Hindlimb muscle (tissue), 1 donor: ENCODE measurements around the gene GRB7. TPM values are rescaled to one million over a fixed set of nuclear protein-coding genes. Genes with fewer than 3 reads are reported as not detected.
"Not testable (repeated sequence)": the region's sequence is repeated elsewhere in the genome, so short reads cannot be mapped to it uniquely, and the experiment has no call there.

Experiments used
- DNase-seq: peaks from one replicate; pipeline ENCODE4 v3.0.0-alpha.2; 2013
- polyA plus RNA-seq: library from polyadenylated mRNA; unstranded; fragments of 120-200 nt; gene quantifications from one replicate; pipeline ENCODE4 v1.2.1, GENCODE V29; 2013; ENCODE audit not compliant: insufficient read length

Gene GRB7
- polyA plus RNA-seq, 1 donor, result 0.72 TPM

DNA sequence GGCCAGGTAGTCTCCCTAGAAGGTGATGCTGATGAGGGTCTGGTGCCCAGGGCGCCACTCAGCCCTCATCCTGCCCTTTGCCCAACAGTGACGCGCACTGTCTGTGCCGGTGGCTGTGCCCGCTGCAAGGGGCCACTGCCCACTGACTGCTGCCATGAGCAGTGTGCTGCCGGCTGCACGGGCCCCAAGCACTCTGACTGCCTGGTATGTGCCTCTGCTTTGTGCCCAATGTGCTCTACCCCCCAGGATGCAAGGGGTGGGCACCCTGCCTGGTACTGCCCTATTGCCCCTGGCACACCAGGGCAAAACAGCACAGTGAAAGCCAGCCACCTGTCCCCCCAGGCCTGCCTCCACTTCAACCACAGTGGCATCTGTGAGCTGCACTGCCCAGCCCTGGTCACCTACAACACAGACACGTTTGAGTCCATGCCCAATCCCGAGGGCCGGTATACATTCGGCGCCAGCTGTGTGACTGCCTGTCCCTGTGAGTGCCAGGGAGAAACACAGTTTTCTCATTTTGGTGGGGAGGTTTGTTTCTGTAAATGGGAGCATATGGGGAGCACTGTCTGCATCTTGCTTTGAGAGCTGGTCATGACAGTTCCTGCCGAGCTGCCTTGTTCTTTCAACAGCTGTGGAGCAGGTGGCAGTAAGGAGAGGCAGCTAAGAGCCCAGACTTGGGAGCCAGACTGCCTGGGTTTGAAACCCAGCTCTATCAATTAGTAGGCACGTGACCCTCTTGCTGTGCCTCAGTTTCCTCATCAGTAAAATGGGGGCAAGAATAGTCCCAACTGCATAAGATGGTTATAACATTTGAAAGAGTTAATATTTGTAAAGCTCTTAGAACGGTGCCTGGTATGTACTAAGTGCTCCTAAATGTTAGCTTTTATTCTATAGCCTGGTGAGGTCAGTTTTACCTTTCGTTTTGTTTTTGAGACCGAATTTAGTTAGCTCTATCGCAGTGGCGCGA is 27.5 kb upstream of the GRB7 start:
- DNase-seq, result no peak

DNA sequence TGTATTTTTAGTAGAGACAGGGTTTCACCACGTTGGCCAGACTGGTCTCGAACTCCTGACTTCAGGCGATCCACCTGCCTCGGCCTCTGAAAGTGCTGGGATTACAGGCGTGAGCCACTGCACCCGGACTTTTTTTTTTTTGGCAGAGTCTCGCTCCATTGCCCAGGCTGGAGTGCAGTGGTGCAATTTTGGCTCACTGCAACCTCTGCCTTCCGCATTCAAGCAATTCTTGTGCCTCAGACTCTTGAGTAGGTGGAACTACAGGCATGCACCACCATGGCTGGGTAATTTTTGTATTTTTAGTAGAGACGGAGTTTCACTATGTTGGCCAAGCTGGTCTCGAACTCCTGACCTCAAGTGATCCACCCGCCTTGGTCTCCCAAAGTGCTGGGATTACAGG is 26.7 kb upstream of the GRB7 start:
- DNase-seq, result not testable (repeated sequence)

DNA sequence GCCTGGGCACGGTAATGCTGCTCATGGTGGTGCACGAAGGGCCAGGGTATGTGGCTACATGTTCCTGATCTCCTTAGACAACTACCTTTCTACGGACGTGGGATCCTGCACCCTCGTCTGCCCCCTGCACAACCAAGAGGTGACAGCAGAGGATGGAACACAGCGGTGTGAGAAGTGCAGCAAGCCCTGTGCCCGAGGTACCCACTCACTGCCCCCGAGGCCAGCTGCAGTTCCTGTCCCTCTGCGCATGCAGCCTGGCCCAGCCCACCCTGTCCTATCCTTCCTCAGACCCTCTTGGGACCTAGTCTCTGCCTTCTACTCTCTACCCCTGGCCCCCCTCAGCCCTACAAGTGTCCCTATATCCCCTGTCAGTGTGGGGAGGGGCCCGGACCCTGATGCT is 25.9 kb upstream of the GRB7 start:
- DNase-seq, result no peak

DNA sequence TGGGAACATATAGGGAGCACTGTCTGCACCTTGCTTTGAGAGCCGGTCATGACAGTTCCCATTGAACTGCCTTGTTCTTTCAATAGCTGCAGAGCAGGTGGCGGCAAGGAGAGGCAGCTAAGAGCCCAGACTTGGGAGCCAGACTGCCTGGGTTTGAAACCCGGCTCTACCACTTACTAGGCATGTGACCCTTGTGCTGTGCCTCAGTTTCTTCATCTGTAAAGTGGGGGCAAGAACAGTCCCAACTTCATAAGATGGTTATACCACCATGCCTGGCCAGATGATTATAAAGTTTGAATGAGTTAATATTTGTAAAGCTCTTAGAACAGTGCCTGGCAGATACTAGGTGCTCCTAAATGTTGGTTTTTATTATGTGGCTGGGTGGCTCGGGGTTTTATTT is 23.5 kb upstream of the GRB7 start:
- no peak for DNase-seq

DNA sequence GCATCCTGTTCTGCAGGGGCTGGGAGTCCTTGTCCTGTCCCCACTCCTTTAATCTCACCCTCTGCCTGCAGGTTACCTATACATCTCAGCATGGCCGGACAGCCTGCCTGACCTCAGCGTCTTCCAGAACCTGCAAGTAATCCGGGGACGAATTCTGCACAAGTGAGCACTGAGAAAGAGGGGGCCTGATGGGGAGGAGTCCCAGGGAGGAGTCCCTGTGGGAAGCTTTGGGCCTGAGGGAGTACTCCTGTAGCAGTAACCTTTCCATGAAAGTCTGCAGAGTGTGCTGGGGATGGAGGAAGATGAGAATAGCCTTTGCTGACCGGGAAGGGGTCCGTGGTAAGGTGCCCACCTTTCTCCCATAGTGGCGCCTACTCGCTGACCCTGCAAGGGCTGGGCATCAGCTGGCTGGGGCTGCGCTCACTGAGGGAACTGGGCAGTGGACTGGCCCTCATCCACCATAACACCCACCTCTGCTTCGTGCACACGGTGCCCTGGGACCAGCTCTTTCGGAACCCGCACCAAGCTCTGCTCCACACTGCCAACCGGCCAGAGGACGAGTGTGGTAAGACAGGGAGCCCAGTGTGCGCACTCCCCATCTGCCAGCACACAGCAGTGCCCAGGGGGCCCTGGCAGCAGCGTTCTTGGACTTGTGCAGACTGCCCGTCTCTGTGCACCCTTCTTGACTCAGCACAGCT is 22.2 kb upstream of the GRB7 start:
- DNase-seq, result no peak

DNA sequence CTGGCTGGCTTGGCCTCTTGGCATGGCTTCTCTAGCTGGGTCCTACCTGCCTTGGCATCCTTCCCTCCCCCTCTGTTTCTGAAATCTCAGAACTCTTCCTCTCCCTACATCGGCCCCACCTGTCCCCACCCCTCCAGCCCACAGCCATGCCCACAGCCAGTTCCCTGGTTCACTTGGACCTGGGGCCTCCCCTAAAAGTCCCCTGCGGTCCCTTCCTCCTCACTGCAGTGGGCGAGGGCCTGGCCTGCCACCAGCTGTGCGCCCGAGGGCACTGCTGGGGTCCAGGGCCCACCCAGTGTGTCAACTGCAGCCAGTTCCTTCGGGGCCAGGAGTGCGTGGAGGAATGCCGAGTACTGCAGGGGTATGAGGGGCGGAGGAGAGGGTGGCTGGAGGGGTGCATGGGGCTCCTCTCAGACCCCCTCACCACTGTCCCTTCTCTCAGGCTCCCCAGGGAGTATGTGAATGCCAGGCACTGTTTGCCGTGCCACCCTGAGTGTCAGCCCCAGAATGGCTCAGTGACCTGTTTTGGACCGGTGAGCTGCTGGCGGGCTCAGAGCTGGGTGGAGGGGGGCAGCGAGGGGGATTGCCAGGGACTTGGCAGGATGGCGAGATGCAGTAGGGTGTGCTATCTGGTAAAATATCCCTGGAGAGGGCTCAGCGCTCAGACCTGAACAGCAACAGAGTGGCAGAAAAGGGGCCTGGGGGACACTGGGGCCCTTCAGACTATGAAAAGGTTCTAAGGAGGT is 21.5 kb upstream of the GRB7 start:
- DNase-seq, result no peak

DNA sequence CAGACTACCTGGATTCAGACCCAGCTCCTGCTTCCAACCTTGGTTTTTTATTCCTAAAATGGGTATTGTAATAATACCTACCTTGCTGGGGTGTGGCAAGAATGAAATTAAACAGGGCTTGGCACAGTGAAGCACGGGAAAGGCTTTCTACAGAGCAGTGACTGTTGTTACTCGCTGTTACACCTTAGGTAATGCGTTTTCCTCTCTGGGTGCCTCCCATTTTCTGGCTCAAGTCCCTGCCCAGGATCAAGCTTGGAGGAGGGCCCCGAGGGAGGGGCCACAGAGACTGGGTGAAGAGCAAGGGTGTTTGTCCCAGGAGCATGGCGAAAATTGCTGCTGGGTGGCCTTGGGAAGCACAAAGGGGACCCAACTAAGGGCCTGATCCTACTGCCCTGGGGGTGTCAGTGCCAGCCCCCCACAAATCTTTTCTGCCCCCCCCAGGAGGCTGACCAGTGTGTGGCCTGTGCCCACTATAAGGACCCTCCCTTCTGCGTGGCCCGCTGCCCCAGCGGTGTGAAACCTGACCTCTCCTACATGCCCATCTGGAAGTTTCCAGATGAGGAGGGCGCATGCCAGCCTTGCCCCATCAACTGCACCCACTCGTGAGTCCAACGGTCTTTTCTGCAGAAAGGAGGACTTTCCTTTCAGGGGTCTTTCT is 20.7 kb upstream of the GRB7 start:
- no peak for DNase-seq

DNA sequence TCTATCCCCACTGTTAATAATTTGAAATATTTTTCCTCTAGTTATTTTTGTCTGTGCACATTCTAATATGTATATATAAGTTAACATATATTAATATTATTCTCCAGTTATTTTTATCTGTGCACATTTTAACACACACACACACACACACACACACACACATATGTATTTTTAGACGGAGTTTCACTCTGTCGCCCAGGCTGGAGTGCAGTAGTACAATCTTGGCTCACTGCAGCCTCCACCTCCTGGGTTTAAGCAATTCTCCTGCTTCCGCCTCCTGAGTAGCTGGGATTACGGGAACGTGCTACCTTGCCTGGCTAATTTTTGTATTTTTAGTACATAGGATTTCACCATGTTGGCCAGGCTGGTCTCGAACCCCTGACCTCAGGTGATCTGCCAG is 20.1 kb upstream of the GRB7 start:
- DNase-seq, result no peak

DNA sequence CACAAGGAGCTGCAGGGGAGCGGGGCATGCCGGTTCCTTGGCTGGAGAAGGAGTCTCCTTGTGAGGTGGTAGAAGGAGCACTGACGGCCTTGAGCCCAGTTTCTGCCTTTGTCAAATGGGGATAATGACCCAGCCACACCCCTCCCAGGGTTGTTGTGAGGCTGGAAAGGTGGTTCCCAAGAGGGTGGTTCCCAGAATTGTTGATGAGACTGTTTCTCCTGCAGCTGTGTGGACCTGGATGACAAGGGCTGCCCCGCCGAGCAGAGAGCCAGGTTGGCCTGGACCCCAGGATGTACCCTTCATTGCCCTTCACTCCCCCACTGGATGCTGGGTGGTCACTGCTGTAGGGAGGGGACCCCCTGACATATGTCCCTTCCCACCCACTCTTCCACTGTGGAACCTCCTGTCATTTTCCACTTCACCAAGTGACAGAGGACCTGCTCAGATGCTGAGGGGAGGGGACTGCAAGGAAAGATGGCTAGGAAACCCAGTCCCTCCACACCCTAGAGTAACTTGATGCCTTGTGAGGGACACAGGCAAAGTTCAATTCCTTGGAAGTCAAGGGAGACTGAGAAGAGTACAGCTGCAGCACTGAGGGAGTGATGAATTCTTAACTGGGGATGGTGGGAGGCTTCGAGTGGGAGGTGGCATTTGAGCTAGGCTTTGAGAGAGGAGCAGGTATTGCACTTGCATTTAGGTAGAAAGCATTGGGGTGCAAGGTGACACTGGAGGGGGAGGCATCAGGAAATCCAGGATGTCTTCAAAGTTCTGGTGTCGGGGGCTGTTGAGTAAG is 18.0 kb upstream of the GRB7 start:
- DNase-seq, result no peak

DNA sequence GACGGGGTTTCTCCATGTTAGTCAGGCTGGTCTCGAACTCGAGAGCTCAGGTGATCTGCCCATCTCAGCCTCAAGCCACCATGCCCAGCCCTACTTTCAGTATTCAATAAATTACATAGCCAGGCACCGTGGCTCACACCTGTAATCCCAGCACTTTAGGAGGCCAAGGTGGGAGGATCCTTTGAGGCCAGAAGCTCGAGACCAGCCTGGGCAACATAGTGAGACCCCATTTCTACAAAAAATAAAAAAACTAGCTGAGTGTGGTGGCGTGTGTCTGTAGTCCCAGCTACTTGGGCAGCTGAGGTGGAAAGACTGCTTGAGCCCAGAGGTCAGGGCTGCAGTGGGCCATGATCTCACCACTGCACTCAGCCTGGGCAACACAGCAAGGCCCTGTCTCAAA is 15.6 kb upstream of the GRB7 start:
- no peak for DNase-seq

DNA sequence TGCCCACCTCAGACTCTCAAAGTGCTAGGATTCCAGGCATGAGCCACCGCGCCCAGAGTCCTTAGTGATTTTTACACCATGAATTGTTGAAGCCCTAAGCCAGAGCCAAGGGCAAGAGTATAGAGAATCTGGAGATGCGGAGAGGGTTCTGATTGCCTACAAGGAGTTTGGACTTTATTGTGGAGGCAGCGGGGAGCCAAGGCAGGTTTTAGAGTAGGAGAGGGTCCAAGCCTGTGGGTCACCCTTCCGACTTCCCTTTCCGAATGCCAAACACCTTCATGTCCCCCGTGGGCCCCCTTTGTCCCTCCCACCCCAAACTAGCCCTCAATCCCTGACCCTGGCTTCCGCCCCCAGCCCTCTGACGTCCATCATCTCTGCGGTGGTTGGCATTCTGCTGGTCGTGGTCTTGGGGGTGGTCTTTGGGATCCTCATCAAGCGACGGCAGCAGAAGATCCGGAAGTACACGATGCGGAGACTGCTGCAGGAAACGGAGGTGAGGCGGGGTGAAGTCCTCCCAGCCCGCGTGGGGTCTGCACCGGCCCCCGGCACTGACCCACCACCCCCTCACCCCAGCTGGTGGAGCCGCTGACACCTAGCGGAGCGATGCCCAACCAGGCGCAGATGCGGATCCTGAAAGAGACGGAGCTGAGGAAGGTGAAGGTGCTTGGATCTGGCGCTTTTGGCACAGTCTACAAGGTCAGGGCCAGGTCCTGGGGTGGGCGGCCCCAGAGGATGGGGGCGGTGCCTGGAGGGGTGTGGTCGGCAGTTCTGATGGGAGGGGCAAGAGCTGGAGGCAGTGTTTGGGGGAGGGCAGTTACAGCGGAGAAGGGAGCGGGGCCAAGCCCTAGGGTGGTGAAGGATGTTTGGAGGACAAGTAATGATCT is 14.5 kb upstream of the GRB7 start:
- DNase-seq, result no peak

DNA sequence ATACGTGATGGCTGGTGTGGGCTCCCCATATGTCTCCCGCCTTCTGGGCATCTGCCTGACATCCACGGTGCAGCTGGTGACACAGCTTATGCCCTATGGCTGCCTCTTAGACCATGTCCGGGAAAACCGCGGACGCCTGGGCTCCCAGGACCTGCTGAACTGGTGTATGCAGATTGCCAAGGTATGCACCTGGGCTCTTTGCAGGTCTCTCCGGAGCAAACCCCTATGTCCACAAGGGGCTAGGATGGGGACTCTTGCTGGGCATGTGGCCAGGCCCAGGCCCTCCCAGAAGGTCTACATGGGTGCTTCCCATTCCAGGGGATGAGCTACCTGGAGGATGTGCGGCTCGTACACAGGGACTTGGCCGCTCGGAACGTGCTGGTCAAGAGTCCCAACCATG is 13.0 kb upstream of the GRB7 start:
- DNase-seq, result no peak

DNA sequence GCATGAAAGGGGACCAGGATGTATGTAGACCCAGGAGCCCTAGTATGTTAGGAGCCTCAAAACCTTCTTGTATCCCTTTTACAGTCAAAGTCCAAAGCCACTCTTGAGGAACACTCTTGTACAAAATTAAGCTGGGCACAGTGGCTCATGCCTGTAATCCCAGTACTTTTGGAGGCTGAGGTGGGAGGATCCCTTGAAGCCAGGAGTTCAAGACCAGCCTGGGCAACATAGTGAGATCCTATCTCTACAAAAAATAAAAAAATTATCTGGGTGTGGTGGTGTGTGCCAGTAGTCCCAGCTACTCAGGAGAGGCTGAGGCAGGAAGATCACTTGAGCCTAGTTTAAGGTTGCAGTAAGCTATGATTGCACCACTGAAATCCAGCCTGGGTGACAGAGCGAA is 11.8 kb upstream of the GRB7 start:
- not testable (repeated sequence) for DNase-seq

DNA sequence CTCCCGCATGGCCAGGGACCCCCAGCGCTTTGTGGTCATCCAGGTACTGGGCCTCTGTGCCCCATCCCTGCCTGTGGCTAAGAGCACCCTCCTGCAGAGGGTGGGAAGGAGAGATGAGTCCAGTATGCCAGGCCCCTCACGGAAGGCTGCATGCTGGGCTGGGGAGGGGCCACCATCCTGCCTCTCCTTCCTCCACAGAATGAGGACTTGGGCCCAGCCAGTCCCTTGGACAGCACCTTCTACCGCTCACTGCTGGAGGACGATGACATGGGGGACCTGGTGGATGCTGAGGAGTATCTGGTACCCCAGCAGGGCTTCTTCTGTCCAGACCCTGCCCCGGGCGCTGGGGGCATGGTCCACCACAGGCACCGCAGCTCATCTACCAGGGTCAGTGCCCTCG is 11.1 kb upstream of the GRB7 start:
- no peak for DNase-seq

DNA sequence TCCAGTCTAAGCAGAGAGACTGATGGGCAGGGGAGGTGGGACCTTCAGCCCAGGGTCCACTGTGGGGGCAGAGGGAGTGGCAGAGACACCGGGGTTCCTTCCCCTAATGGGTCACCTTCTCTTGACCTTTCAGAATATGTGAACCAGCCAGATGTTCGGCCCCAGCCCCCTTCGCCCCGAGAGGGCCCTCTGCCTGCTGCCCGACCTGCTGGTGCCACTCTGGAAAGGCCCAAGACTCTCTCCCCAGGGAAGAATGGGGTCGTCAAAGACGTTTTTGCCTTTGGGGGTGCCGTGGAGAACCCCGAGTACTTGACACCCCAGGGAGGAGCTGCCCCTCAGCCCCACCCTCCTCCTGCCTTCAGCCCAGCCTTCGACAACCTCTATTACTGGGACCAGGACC is 10.2 kb upstream of the GRB7 start:
- no peak for DNase-seq

DNA sequence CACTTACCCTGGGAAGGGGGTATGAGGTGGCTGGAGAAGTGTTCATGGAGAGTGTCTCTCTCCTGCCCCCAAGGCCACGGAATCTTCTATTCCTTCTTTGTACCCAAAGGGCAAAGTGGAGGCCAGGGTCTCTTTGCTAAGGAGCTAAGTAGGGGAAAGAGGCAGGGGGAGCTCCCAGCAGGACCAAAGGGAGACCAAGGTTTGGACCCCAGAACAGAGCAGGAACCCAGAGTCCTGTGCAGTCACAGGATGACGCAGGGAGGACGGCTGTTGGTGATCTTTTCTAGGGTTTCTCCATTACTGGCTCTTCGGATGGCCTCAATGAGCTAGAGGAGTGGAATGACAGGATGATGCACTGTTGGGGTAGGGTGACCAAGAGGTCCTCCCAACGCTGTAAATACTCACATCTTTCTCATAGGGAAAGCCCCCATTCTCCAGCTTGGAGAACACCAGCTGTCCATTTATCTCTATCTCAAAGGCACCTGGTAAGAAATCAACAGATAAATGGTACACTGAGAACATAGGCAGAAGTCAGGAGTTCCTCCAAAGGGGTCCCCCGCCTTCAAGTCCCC is 8.4 kb upstream of the GRB7 start:
- DNase-seq, result no peak

DNA sequence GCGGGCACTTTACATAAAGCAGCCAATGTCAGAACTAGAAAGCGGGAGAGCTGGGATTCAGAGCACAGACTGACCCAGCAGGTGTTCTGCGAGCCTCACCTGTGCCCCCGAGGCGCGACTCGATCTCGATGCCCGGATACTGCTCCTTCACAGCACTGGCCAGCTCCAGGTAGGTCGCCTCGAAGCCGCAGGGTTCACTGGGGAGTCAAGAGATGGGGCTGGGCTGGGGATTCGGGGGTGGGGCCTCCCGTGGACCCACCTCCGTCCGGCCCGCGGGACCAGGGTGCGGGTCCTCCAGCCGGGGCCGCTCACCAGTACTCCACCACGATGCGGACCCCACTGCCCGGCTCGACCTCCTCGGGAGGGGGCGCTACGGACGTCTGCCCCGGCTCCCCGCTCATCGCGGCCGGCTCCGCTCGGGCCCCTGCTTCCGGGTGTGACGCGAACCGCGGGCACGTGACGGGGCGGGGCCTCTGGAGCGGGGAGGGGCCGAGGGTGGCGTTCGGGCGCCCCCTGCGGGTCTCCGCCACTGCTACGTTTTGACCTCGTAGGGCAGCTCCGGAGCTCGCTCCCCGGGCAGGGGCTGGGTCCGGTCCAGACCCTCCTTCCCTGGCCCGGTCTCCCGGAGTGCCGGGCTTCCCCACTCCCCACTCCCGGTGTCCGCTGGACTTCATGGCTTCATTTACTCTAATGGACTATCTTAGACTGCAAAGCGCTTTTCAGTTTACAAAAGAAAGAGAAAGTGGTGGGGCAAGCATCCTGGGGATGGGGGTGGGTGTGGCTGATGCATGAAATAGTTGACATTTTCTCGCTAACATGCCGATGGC is 7.4 kb upstream of the GRB7 start, which contains the start of gene MIEN1:
Gene MIEN1, minus strand, starts transcription at position 438 of the 827 bp plus-strand sequence. Its CDS starts 37 bp downstream, at position 401.
- DNase-seq, result peak; percentile 88

DNA sequence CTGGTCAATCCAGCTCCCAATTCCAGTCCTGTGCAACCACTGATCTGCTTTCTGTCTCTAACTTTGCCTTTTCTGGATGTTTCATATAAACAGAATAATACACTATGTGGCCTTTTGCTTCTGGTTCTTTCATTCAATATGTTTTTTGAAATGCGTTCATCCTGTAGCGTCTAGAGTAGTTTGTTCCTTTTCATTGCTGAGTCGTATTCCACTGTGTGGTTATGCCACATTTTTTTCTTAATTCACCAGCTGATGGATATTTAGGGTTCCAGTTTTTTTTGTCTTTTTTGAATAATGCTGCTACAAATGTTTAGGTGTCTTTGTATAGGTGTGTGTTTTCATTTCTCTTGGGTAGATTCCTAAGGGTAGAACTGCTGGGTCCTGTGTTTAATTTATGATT is 5.2 kb upstream of the GRB7 start:
- no peak for DNase-seq

DNA sequence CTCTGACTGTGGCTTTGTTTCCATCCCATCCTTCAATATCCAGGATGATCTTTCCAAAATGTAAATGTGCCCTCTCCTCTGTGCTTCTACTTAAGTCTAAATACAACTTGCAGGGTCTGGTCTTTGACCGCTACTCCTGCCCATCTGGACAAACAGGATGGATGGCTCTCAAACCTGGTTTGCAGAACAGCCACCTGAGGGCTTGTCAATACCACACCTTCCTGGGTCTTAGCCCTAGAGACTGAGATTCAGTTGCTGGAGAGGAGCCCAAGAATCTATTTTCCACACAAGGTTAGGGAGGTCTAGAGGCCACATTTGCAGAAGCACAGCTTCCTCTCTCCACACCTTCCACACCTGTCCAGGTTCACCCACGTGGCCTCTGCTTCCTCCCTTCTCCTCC is 1.9 kb upstream of the GRB7 start:
- DNase-seq, result no peak
